T1000 (cell line): ENCODE data around the gene ANXA5.

ENCODE experiments used
- DNase-seq: peaks from one replicate; lab custom pipeline; 2025; ENCODE audit warnings: mixed read lengths; lab: John Stamatoyannopoulos, UW

ANXA5 gene

GRCh38 chr4:121642876-121643585, 53.7 kb downstream of the ANXA5 start:
- DNase-seq, result no peak

GRCh38 chr4:121642292-121642691, 54.5 kb downstream of the ANXA5 start:
- no peak for DNase-seq

- no peak for DNase-seq
Observed at GRCh38 chr4:121633653-121634052, 63.1 kb downstream of the ANXA5 start.

GRCh38 chr4:121632636-121633035, 64.1 kb downstream of the ANXA5 start:
- no peak for DNase-seq
